ENCODE data around the gene CDK8. TPM values are rescaled to one million over a fixed set of nuclear protein-coding genes. Genes with fewer than 3 reads are reported as not detected.
A peak's percentile ranks its signal among the peaks of the same experiment; 100 is the strongest.

The CDK8 gene
- total and polyA plus RNA-seq, 10 of the 15 experiments (the other 5 are each of a cell fraction or from before 2014, with no cell fraction given): 8.6 to 23.5 (median 12.5) TPM

DNA sequence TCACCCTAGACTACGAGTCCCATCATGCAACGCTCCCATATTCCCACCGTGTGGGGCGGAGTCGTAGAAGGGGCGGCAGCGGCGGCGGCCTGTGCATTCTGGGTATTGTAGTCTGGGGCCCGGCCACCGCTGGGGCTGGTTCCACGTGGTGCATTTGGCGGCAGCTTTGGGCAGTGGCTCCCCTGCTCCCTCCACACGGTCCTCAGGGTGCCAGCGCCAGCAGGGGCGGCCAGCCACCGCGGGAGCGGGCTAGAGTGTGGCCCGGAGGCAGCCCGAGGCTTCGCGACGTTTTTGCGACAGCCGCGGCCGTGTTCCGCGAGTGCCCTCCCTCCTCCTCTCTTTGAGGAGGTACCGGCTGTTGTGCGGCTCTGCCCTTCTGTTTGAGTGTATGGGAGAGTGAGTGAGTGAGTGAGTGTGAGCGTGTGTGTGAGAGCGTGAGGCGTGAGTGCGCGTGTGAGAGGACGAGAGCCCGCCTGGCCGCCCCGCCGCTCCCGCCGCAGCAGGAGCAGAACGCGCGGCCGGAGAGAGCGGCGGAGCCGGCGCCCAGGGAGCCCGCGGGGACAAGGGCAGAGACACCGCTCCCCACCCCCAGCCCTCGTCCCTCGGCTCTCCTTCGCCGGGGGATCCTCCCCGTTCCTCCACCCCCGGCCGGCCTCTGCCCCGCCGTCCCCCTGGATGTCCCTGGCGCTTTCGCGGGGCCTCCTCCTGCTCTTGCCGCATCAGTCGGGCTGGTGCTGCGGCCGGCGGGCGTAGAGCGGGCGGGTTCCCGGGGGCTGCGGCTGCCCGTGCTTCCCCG lies at the start of gene CDK8 (continued):
- TF ChIP-seq, protein P1, sequence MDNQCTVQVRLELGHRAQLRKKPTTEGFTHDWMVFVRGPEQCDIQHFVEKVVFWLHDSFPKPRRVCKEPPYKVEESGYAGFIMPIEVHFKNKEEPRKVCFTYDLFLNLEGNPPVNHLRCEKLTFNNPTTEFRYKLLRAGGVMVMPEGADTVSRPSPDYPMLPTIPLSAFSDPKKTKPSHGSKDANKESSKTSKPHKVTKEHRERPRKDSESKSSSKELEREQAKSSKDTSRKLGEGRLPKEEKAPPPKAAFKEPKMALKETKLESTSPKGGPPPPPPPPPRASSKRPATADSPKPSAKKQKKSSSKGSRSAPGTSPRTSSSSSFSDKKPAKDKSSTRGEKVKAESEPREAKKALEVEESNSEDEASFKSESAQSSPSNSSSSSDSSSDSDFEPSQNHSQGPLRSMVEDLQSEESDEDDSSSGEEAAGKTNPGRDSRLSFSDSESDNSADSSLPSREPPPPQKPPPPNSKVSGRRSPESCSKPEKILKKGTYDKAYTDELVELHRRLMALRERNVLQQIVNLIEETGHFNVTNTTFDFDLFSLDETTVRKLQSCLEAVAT (IDR thresholded peaks at IDR 0.05): no peak; the same call in 1 of the 2 replicates
- TF ChIP-seq NR2C1 (IDR thresholded peaks at IDR 0.05) (peak; percentile 62; the same call in 1 of the 2 replicates), BACH1 (IDR thresholded peaks at IDR 0.05; ENCODE audit: borderline replicate concordance) (peak; percentile 22; the same call in 1 of the 2 replicates), SMC3 (IDR thresholded peaks at IDR 0.05; ENCODE audit: borderline replicate concordance, low read length) (0 out of 2 replicates have a peak, but pooled peaks have one; percentile 8), SREBF1 (IDR thresholded peaks at IDR 0.05; ENCODE audit: low read length) (peak; percentile 61; the same call in 1 of the 2 replicates), LARP7 (IDR thresholded peaks at IDR 0.05) (peak; percentile 79), EED (IDR thresholded peaks at IDR 0.05; ENCODE audit: low read depth) (no peak), HDAC6 (IDR thresholded peaks at IDR 0.05; ENCODE audit: unreplicated experiment) (no peak), ASH2L (IDR thresholded peaks at IDR 0.05; ENCODE audit: borderline replicate concordance, low read depth) (no peak), ZNF384 (IDR thresholded peaks at IDR 0.05; ENCODE audit: borderline replicate concordance, low read depth, low read length) (no peak), WRNIP1 (IDR thresholded peaks at IDR 0.05; ENCODE audit: borderline replicate concordance, low read depth, low read length) (no peak), TBL1XR1 (IDR thresholded peaks at IDR 0.05; ENCODE audit: low read depth, low read length) (no peak), MTA3 (IDR thresholded peaks at IDR 0.05; ENCODE audit: borderline replicate concordance, low read length) (no peak), STAT1 (conservative IDR thresholded peaks at IDR 0.05) (no peak; the same call in 1 of the 2 replicates), RELA (IDR thresholded peaks at IDR 0.05; ENCODE audit: borderline replicate concordance, partially characterized antibody) (no peak), KLF5 (IDR thresholded peaks at IDR 0.05; ENCODE audit: partially characterized antibody) (no peak), STAT3 (IDR thresholded peaks at IDR 0.05; ENCODE audit: low read depth, low read length) (no peak), TCF3 (IDR thresholded peaks at IDR 0.05; ENCODE audit: borderline replicate concordance, insufficient read depth, low read depth, low read length) (no peak)
- TF ChIP-seq, protein P2, sequence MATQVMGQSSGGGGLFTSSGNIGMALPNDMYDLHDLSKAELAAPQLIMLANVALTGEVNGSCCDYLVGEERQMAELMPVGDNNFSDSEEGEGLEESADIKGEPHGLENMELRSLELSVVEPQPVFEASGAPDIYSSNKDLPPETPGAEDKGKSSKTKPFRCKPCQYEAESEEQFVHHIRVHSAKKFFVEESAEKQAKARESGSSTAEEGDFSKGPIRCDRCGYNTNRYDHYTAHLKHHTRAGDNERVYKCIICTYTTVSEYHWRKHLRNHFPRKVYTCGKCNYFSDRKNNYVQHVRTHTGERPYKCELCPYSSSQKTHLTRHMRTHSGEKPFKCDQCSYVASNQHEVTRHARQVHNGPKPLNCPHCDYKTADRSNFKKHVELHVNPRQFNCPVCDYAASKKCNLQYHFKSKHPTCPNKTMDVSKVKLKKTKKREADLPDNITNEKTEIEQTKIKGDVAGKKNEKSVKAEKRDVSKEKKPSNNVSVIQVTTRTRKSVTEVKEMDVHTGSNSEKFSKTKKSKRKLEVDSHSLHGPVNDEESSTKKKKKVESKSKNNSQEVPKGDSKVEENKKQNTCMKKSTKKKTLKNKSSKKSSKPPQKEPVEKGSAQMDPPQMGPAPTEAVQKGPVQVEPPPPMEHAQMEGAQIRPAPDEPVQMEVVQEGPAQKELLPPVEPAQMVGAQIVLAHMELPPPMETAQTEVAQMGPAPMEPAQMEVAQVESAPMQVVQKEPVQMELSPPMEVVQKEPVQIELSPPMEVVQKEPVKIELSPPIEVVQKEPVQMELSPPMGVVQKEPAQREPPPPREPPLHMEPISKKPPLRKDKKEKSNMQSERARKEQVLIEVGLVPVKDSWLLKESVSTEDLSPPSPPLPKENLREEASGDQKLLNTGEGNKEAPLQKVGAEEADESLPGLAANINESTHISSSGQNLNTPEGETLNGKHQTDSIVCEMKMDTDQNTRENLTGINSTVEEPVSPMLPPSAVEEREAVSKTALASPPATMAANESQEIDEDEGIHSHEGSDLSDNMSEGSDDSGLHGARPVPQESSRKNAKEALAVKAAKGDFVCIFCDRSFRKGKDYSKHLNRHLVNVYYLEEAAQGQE (IDR thresholded peaks at IDR 0.05; ENCODE audit: low read depth, low read length): no peak
- TF ChIP-seq, protein P3, sequence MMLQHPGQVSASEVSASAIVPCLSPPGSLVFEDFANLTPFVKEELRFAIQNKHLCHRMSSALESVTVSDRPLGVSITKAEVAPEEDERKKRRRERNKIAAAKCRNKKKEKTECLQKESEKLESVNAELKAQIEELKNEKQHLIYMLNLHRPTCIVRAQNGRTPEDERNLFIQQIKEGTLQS (IDR thresholded peaks at IDR 0.05; ENCODE audit: borderline replicate concordance, extremely low read depth, low read depth, low read length): peak; percentile 82
- TF ChIP-seq, protein P4, sequence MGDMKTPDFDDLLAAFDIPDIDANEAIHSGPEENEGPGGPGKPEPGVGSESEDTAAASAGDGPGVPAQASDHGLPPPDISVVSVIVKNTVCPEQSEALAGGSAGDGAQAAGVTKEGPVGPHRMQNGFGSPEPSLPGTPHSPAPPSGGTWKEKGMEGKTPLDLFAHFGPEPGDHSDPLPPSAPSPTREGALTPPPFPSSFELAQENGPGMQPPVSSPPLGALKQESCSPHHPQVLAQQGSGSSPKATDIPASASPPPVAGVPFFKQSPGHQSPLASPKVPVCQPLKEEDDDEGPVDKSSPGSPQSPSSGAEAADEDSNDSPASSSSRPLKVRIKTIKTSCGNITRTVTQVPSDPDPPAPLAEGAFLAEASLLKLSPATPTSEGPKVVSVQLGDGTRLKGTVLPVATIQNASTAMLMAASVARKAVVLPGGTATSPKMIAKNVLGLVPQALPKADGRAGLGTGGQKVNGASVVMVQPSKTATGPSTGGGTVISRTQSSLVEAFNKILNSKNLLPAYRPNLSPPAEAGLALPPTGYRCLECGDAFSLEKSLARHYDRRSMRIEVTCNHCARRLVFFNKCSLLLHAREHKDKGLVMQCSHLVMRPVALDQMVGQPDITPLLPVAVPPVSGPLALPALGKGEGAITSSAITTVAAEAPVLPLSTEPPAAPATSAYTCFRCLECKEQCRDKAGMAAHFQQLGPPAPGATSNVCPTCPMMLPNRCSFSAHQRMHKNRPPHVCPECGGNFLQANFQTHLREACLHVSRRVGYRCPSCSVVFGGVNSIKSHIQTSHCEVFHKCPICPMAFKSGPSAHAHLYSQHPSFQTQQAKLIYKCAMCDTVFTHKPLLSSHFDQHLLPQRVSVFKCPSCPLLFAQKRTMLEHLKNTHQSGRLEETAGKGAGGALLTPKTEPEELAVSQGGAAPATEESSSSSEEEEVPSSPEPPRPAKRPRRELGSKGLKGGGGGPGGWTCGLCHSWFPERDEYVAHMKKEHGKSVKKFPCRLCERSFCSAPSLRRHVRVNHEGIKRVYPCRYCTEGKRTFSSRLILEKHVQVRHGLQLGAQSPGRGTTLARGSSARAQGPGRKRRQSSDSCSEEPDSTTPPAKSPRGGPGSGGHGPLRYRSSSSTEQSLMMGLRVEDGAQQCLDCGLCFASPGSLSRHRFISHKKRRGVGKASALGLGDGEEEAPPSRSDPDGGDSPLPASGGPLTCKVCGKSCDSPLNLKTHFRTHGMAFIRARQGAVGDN (IDR thresholded peaks at IDR 0.05): no peak

All from GM12878 (cell line).